K562 (cell line): Measurements from ENCODE around the gene AKR1A1. TPM values are rescaled to one million over a fixed set of nuclear protein-coding genes. Genes with fewer than 3 reads are reported as not detected.

Experiments used
- BDP1 ChIP-seq: IDR thresholded peaks from 3 replicates; pipeline ENCODE4 v1.6.1; 2011; ENCODE audit not compliant: insufficient read length, insufficient read depth
- CC2D1A ChIP-seq: fragments of 450-650 bp; IDR thresholded peaks from 2 replicates; pipeline ENCODE4 v1.6.1; 2017; ENCODE audit warnings: mild to moderate bottlenecking
- CCAR2 ChIP-seq: fragments of 200-400 bp; formaldehyde crosslinking; IDR thresholded peaks from 2 replicates; pipeline ENCODE4 v1.6.1; 2017; ENCODE audit warnings: mild to moderate bottlenecking, low read depth, low read length
- FOXA1 ChIP-seq: fragments of 450-650 bp; IDR thresholded peaks from 2 replicates; pipeline ENCODE4 v1.6.1; 2016; ENCODE audit warnings: mild to moderate bottlenecking, borderline replicate concordance
- ILK ChIP-seq: fragments of 450-650 bp; IDR thresholded peaks from 2 replicates; pipeline ENCODE4 v1.6.1; 2016; ENCODE audit warnings: missing genetic modification characterization, low read depth, mild to moderate bottlenecking, missing compliant biosample characterization, moderate library complexity, borderline replicate concordance
- L3MBTL2 ChIP-seq: fragments of 450-650 bp; IDR thresholded peaks from 2 replicates; pipeline ENCODE4 v1.6.1; 2016; ENCODE audit warnings: mild to moderate bottlenecking, moderate library complexity
- NEUROD1 ChIP-seq: fragments of 150-350 bp; IDR thresholded peaks from 2 replicates; pipeline ENCODE4 v1.6.1; 2014; ENCODE audit warnings: borderline replicate concordance, low read length, low read depth; ENCODE audit not compliant: partially characterized antibody
- NFYB ChIP-seq: IDR thresholded peaks from 2 replicates; pipeline ENCODE4 v1.6.1; 2011; ENCODE audit warnings: mild to moderate bottlenecking, moderate library complexity; ENCODE audit not compliant: insufficient read length; ENCODE audit errors: extremely low read depth
- ZNF408 ChIP-seq: fragments of 250-450 bp; sonication (Bioruptor Pico); IDR thresholded peaks from 2 replicates; pipeline ENCODE4 v1.4.0; 2020; ENCODE audit warnings: low read depth, mild to moderate bottlenecking, moderate library complexity
- polyA plus RNA-seq, 8 experiments: library from polyadenylated mRNA; depleted of rRNA in 4 of 8; stranded (reverse) in 5 of 8; unstranded in 3 of 8; fragments of >200 nt; fragmentation: Nextera tagmentation in 2 of 8; fragmentation: Illumina TruSeq in 1 of 8; extraction: Ambion mirVana in 2 of 8; extraction: Trizol in 1 of 8; gene quantifications; 2 replicates each; pipeline versions ENCODE4 v1.2.1 to v1.2.3, GENCODE V29; 2011 to 2014; ENCODE audit warnings: inconsistent platforms in 1 of 8, missing spikeins in 1 of 8
- total RNA-seq, 7 experiments: library from RNA; depleted of rRNA in 6 of 7; stranded (reverse); fragments of >200 nt in 6 of 7; fragmentation: Illumina TruSeq in 2 of 7; extraction: Trizol in 2 of 7; gene quantifications; 2 replicates each; pipeline versions ENCODE4 v1.2.1 to v1.2.3, GENCODE V29; 2011 to 2021; ENCODE audit warnings: low replicate concordance in 1 of 7
- TF ChIP-seq, protein P1 (sequence below): fragments of 250-450 bp; sonication (Bioruptor Pico); IDR thresholded peaks from 2 replicates; pipeline ENCODE4 v1.5.0; 2021; ENCODE audit warnings: mild to moderate bottlenecking, borderline replicate concordance
- TF ChIP-seq, protein P2 (sequence below), 2 experiments: IDR thresholded peaks in 1 of 2; conservative IDR thresholded peaks in 1 of 2; 2 replicates each; pipeline ENCODE4 v1.6.1; 2016; ENCODE audit warnings: low read depth in 2 of 2, mild to moderate bottlenecking in 1 of 2, missing compliant biosample characterization in 1 of 2, missing genetic modification characterization in 1 of 2, moderate library complexity in 1 of 2
- TF ChIP-seq, protein P3 (sequence below): IDR thresholded peaks from 2 replicates; pipeline ENCODE4 v1.6.1; 2011; ENCODE audit warnings: borderline replicate concordance, low read depth, mild to moderate bottlenecking, moderate library complexity, low read length; ENCODE audit not compliant: insufficient read depth, poor library complexity, severe bottlenecking

Gene AKR1A1
- total and polyA plus RNA-seq, 9 of the 15 experiments (the other 6 are each of a cell fraction or from before 2014, with no cell fraction given): 68.6 to 211 (median 132) TPM

DNA sequence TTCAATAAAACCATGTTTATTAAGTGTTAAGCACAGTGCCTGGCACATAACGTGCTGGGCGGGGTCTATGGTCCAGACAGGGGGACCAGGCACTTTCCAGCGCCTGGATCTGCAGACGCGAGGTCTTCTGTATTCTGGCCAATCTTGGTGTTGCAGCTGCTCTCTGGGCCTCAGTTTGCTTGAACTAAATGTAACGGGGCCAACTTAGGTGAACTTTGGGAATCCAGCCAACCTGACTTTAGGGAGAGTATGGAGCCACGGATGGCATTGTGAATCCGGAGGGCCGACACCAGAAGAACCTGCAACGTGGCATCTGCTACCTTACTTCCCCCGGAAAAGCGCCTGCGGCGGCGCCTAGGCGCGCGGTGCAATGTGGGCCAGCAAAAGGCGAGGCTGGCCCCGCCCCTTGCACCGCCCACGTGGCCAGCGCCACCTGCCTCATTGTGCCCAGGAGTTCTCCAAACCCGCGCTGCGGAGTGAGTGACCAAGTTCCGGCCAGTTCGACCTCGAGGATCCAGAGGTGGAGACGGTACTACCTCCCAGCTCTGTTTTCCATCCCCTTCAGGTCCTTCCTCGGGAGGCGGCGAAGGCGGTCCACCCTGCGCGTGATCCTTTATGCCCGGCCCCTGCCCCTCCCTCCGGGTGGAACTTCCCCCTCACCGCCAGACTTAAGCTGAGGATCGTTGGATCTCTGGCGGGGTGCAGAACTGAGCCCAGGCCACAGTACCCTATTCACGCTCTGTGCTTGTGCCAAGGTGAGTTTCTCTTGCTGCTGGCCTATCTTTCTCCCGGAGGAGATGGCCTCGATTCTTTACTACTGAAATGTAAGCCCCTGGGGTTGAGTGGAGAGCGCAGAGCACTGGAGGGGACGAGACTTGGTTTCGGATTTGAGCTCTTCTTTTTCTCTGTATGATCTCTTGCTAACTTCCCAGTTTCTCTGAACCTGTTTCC, at the start of gene AKR1A1 (continued):
- TF ChIP-seq, protein P1, sequence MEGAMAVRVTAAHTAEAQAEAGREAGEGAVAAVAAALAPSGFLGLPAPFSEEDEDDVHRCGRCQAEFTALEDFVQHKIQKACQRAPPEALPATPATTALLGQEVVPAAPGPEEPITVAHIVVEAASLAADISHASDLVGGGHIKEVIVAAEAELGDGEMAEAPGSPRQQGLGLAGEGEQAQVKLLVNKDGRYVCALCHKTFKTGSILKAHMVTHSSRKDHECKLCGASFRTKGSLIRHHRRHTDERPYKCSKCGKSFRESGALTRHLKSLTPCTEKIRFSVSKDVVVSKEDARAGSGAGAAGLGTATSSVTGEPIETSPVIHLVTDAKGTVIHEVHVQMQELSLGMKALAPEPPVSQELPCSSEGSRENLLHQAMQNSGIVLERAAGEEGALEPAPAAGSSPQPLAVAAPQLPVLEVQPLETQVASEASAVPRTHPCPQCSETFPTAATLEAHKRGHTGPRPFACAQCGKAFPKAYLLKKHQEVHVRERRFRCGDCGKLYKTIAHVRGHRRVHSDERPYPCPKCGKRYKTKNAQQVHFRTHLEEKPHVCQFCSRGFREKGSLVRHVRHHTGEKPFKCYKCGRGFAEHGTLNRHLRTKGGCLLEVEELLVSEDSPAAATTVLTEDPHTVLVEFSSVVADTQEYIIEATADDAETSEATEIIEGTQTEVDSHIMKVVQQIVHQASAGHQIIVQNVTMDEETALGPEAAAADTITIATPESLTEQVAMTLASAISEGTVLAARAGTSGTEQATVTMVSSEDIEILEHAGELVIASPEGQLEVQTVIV (CRISPR knock-in tag): no peak
- TF ChIP-seq, protein P2, sequence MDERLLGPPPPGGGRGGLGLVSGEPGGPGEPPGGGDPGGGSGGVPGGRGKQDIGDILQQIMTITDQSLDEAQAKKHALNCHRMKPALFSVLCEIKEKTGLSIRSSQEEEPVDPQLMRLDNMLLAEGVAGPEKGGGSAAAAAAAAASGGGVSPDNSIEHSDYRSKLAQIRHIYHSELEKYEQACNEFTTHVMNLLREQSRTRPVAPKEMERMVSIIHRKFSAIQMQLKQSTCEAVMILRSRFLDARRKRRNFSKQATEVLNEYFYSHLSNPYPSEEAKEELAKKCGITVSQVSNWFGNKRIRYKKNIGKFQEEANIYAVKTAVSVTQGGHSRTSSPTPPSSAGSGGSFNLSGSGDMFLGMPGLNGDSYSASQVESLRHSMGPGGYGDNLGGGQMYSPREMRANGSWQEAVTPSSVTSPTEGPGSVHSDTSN (CRISPR knock-in tag; IDR thresholded peaks at IDR 0.05; ENCODE audit: low read depth): no peak
- TF ChIP-seq, protein P2 (tag; conservative IDR thresholded peaks at IDR 0.05; ENCODE audit: low read depth): no peak
- TF ChIP-seq NEUROD1 (peak; percentile 8), BDP1 (no peak), ILK (no peak), ZNF408 (no peak), FOXA1 (no peak), L3MBTL2 (peak; percentile 98), CCAR2 (no peak), NFYB (no peak), CC2D1A (peak; percentile 21; the same call in 1 of the 2 replicates)
- TF ChIP-seq, protein P3, sequence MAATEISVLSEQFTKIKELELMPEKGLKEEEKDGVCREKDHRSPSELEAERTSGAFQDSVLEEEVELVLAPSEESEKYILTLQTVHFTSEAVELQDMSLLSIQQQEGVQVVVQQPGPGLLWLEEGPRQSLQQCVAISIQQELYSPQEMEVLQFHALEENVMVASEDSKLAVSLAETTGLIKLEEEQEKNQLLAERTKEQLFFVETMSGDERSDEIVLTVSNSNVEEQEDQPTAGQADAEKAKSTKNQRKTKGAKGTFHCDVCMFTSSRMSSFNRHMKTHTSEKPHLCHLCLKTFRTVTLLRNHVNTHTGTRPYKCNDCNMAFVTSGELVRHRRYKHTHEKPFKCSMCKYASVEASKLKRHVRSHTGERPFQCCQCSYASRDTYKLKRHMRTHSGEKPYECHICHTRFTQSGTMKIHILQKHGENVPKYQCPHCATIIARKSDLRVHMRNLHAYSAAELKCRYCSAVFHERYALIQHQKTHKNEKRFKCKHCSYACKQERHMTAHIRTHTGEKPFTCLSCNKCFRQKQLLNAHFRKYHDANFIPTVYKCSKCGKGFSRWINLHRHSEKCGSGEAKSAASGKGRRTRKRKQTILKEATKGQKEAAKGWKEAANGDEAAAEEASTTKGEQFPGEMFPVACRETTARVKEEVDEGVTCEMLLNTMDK: no peak
